K562 (cell line): ENCODE results near the gene EPHB2. TPM values are rescaled to one million over a fixed set of nuclear protein-coding genes. Genes with fewer than 3 reads are reported as not detected.

ENCODE experiments used
- ATAC-seq: fragments of 200-7000 bp; cut with Tn5 transposase; 3 replicates; pipeline ENCODE4 v1.9.1; 2020; ENCODE audit warnings: moderate library complexity
- BruUV-seq: library from RNA; stranded (reverse); fragments of 400-500 nt; replicated peaks from 2 replicates; lab custom pipeline; 2021; lab: Mats Ljungman, UMichigan
- CTCF ChIA-PET: fragments of 300-600 bp; formaldehyde crosslinking; extraction: SDS; loops from one replicate; lab custom pipeline; 2021; ENCODE audit warnings: low intra/inter-chr PET ratio; lab: Yijun Ruan, JAX
- POLR2A ChIA-PET: fragments of 300-600, 350-650 bp; sonication (Branson Sonifier 250); formaldehyde crosslinking; extraction: SDS; loops from one replicate; lab custom pipeline; 2021; ENCODE audit warnings: antibody characterized with exemption, inconsistent platforms; lab: Yijun Ruan, JAX
- DNase-seq, 4 experiments: peaks; one replicate each; pipeline versions ENCODE4 v3.0.0 to v3.0.0-alpha.2; 2011 to 2018; ENCODE audit warnings: low spot score in 3 of 4, mixed read lengths in 3 of 4; ENCODE audit errors: extremely low read depth in 1 of 4
- FAIRE-seq: peaks from 2 replicates; lab custom pipeline; 2011; peaks lifted over from hg19 to GRCh38; lab: Jason Lieb, UNC
- H2AFZ ChIP-seq: 2 replicates; pipeline ENCODE4 v1.6.0; 2011; ENCODE audit warnings: low read depth, low read length, control low read depth, inconsistent platforms
- H3K27ac ChIP-seq: fragments of 200-600 bp; 3 replicates; pipeline ENCODE4 v1.8.0; 2011; ENCODE audit warnings: low read depth, mild to moderate bottlenecking, control low read depth, inconsistent platforms, low read length, moderate library complexity, mixed read lengths; ENCODE audit errors: extremely low read depth
- H3K27me3 ChIP-seq, 2 experiments: fragments of 300-600 bp in 1 of 2; 2 replicates in 1 of 2; 3 replicates in 1 of 2; pipeline versions ENCODE4 v1.6.0 to v1.8.0; 2011; ENCODE audit warnings: inconsistent platforms in 2 of 2, low read length in 2 of 2, mild to moderate bottlenecking in 1 of 2, mixed read lengths in 1 of 2, moderate library complexity in 1 of 2; ENCODE audit not compliant: control insufficient read depth in 2 of 2, insufficient read depth in 2 of 2
- H3K36me3 ChIP-seq: fragments of 300-600 bp; 3 replicates; pipeline ENCODE4 v1.8.0; 2011; ENCODE audit warnings: mild to moderate bottlenecking, low read length, inconsistent platforms; ENCODE audit not compliant: control insufficient read depth, insufficient read depth
- H3K4me1 ChIP-seq, 2 experiments: fragments of 200-600 bp in 1 of 2; replicated peaks in 1 of 2; 2 replicates in 1 of 2; 3 replicates in 1 of 2; pipeline versions ENCODE4 v1.5.1 to v1.8.0; 2011; ENCODE audit warnings: inconsistent platforms in 2 of 2, low read length in 2 of 2, mild to moderate bottlenecking in 1 of 2, mixed read lengths in 1 of 2, moderate library complexity in 1 of 2; ENCODE audit not compliant: control insufficient read depth in 2 of 2, insufficient read depth in 2 of 2
- H3K4me2 ChIP-seq: 2 replicates; pipeline ENCODE4 v1.6.1; 2011; ENCODE audit warnings: low read length, control low read depth, inconsistent platforms, mixed read lengths; ENCODE audit not compliant: insufficient read depth
- H3K4me3 ChIP-seq: fragments of 200-600 bp; sonication (generic), shearing (Covaris generic); 2 replicates; pipeline ENCODE4 v1.5.1; 2016; ENCODE audit warnings: control low read depth, inconsistent platforms
- H3K79me2 ChIP-seq: fragments of 200-600 bp; 3 replicates; pipeline ENCODE4 v1.8.0; 2011; ENCODE audit warnings: low read length, inconsistent platforms; ENCODE audit not compliant: control insufficient read depth, insufficient read depth
- H3K9ac ChIP-seq, 2 experiments: 2 replicates each; pipeline versions ENCODE4 v1.6.0 to v1.6.1; 2011; ENCODE audit warnings: low read depth in 2 of 2, low read length in 2 of 2, control low read depth in 1 of 2, inconsistent platforms in 1 of 2, mild to moderate bottlenecking in 1 of 2, mixed read lengths in 1 of 2; ENCODE audit not compliant: insufficient read depth in 1 of 2
- H3K9me1 ChIP-seq: one replicate; pipeline ENCODE4 v1.6.0; 2011; ENCODE audit warnings: inconsistent platforms, mild to moderate bottlenecking, low read length, moderate library complexity; ENCODE audit not compliant: control insufficient read depth, insufficient read depth
- H3K9me3 ChIP-seq: replicated peaks from 2 replicates; pipeline ENCODE4 v1.5.1; 2011; ENCODE audit warnings: low read depth, low read length, inconsistent platforms; ENCODE audit not compliant: control insufficient read depth, insufficient read depth
- H4K20me1 ChIP-seq: replicated peaks from 2 replicates; pipeline ENCODE4 v1.6.1; 2011; ENCODE audit warnings: low read length, inconsistent platforms, mixed read lengths; ENCODE audit not compliant: control insufficient read depth, insufficient read depth
- CHD7 ChIP-seq: fragments of 200-600 bp; sonication (generic); IDR thresholded peaks from one replicate; pipeline ENCODE4 v1.6.1; 2012; ENCODE audit warnings: mild to moderate bottlenecking, low read depth, low read length, inconsistent platforms
- CREB1 ChIP-seq, 2 experiments: sonication (generic) in 1 of 2; formaldehyde crosslinking in 1 of 2; IDR thresholded peaks; 2 replicates each; pipeline versions ENCODE4 v1.6.1 to v1.8.0; 2012 to 2022; ENCODE audit warnings: inconsistent platforms in 1 of 2, mild to moderate bottlenecking in 1 of 2, missing genetic modification reagents in 1 of 2, moderate library complexity in 1 of 2
- ZFX ChIP-seq: sonication (generic); formaldehyde crosslinking; IDR thresholded peaks from 2 replicates; pipeline ENCODE4 v1.8.0; 2022; ENCODE audit warnings: mild to moderate bottlenecking, missing genetic modification reagents, moderate library complexity
- ZKSCAN8 ChIP-seq: fragments of 200-800 bp; sonication (Bioruptor generic); IDR thresholded peaks from 2 replicates; pipeline ENCODE4 v1.6.1; 2016; ENCODE audit warnings: missing genetic modification characterization, missing compliant biosample characterization
- WGBS: fragments of 100-300 bp; shearing (Covaris generic); methylation state at CpG from one replicate; pipeline ENCODE4 v1.1.6; 2016; ENCODE audit warnings: low coverage, mixed read lengths; ENCODE audit not compliant: insufficient coverage; ENCODE audit errors: missing lambda C conversion rate; 5-methylcytosine and 5-hydroxymethylcytosine counted together
- in situ Hi-C: fragments of 300-500 bp; cut with MboI; formaldehyde crosslinking; loops from 4 replicates; pipeline ENCODE4 v1.15.0; 2018; ENCODE audit warnings: inconsistent platforms, mixed read lengths
- intact Hi-C: fragments of 100-400 bp; cut with micrococcal nuclease; formaldehyde crosslinking; loops from 2 replicates; pipeline ENCODE4 v1.14.2; 2022
- polyA plus RNA-seq, 8 experiments: library from polyadenylated mRNA; depleted of rRNA in 4 of 8; stranded (reverse) in 5 of 8; unstranded in 3 of 8; fragments of >200 nt; fragmentation: Nextera tagmentation in 2 of 8; fragmentation: Illumina TruSeq in 1 of 8; extraction: Ambion mirVana in 2 of 8; extraction: Trizol in 1 of 8; gene quantifications; 2 replicates each; pipeline versions ENCODE4 v1.2.1 to v1.2.3, GENCODE V29; 2011 to 2014; ENCODE audit warnings: inconsistent platforms in 1 of 8, missing spikeins in 1 of 8
- total RNA-seq, 7 experiments: library from RNA; depleted of rRNA in 6 of 7; stranded (reverse); fragments of >200 nt in 6 of 7; fragmentation: Illumina TruSeq in 2 of 7; extraction: Trizol in 2 of 7; gene quantifications; 2 replicates each; pipeline versions ENCODE4 v1.2.1 to v1.2.3, GENCODE V29; 2011 to 2021; ENCODE audit warnings: low replicate concordance in 1 of 7
- TF ChIP-seq, protein P1 (sequence below): fragments of 200-800 bp; sonication (Bioruptor generic); IDR thresholded peaks from 2 replicates; pipeline ENCODE4 v1.6.1; 2016; ENCODE audit warnings: missing genetic modification characterization, missing compliant biosample characterization

EPHB2 gene
- total and polyA plus RNA-seq, 9 of the 15 experiments (the other 6 are each of a cell fraction or from before 2014, with no cell fraction given), result not detected

DNA sequence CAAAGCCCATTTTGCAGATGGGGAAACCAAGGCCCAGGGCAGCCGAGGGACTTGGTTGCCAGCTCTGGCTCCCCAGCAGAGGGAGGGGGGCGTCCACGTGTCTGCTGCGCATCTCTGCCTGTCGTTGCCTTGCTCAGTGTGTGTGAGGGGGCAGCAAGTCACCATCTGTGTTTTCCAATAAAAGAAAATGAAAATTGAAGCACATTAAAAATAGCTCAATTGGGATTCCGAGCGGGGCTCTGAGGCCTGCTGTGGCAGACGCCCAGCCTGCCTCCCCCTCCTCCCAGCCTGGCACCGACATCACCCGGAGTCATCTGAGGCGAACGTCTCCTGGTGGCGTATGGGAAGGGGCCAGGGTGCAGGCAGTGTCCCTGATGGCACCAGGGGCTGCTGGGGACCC, 51.2 kb downstream of the EPHB2 start:
- ATAC-seq (no peak), FAIRE-seq (no peak), DNase-seq (no peak)
- H3K9me3 ChIP-seq, result no peaks in the 10 kb centered on the region
- no peaks in the 10 kb centered on the region for H3K9me1 ChIP-seq
- no TSS peak for BruUV-seq
- TF ChIP-seq ZKSCAN8 (CRISPR knock-in tag), result no peak
- no peak for TF ChIP-seq CREB1 (IDR thresholded peaks at IDR 0.05)
- no peak for TF ChIP-seq CREB1 (CRISPR knock-in tag; IDR thresholded peaks at IDR 0.05)
- no peak for TF ChIP-seq CHD7
- TF ChIP-seq, protein P1, sequence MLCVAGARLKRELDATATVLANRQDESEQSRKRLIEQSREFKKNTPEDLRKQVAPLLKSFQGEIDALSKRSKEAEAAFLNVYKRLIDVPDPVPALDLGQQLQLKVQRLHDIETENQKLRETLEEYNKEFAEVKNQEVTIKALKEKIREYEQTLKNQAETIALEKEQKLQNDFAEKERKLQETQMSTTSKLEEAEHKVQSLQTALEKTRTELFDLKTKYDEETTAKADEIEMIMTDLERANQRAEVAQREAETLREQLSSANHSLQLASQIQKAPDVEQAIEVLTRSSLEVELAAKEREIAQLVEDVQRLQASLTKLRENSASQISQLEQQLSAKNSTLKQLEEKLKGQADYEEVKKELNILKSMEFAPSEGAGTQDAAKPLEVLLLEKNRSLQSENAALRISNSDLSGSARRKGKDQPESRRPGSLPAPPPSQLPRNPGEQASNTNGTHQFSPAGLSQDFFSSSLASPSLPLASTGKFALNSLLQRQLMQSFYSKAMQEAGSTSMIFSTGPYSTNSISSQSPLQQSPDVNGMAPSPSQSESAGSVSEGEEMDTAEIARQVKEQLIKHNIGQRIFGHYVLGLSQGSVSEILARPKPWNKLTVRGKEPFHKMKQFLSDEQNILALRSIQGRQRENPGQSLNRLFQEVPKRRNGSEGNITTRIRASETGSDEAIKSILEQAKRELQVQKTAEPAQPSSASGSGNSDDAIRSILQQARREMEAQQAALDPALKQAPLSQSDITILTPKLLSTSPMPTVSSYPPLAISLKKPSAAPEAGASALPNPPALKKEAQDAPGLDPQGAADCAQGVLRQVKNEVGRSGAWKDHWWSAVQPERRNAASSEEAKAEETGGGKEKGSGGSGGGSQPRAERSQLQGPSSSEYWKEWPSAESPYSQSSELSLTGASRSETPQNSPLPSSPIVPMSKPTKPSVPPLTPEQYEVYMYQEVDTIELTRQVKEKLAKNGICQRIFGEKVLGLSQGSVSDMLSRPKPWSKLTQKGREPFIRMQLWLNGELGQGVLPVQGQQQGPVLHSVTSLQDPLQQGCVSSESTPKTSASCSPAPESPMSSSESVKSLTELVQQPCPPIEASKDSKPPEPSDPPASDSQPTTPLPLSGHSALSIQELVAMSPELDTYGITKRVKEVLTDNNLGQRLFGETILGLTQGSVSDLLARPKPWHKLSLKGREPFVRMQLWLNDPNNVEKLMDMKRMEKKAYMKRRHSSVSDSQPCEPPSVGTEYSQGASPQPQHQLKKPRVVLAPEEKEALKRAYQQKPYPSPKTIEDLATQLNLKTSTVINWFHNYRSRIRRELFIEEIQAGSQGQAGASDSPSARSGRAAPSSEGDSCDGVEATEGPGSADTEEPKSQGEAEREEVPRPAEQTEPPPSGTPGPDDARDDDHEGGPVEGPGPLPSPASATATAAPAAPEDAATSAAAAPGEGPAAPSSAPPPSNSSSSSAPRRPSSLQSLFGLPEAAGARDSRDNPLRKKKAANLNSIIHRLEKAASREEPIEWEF (CRISPR knock-in tag), result no peak
- TF ChIP-seq ZFX, result no peak
- in situ Hi-C loops, result no loop called here
- CTCF ChIA-PET, result no interaction called here
- H3K27me3 ChIP-seq, result peaks cover 13 to 74% of the 10 kb centered on the region in 2 experiments; a peak in 4 of 5 replicates
- no peak overlapping the region for H3K4me3 ChIP-seq
- H3K9ac ChIP-seq, result no peak overlapping the region
- H4K20me1 ChIP-seq, result peaks cover 12% of the 10 kb centered on the region
- no peaks in the 10 kb centered on the region for H3K36me3 ChIP-seq
- H3K4me2 ChIP-seq, result no peak overlapping the region
- intact Hi-C loops, result no loop called here
- H2AFZ ChIP-seq, result no peak overlapping the region
- H3K79me2 ChIP-seq, result no peaks in the 10 kb centered on the region
- no peaks in the 10 kb centered on the region for H3K4me1 ChIP-seq
- H3K27ac ChIP-seq, result no peak overlapping the region
- 0% methylated on average over 13 of the region's 13 CpGs for WGBS
- POLR2A ChIA-PET, result interaction anchor here (0.6 to 0.9 kb wide), 2 partner anchors 25 to 36 kb away, joined by 3 to 4 read pairs; no protein-coding TSS in a partner anchor
